Stimulated activated CD8-positive, alpha-beta memory T cell treated with anti-CD3 and anti-CD28 coated beads, Interleukin-7, amount 100 ng/mL, for 1 hour (primary cell): Measurements from ENCODE around the gene SMARCB1.

Source experiments
- DNase-seq, 2 donors: peaks; one replicate each; pipeline ENCODE4 v3.0.0-alpha.2; 2020; ENCODE audit warnings: low read depth in 2 of 2

The SMARCB1 gene

DNA sequence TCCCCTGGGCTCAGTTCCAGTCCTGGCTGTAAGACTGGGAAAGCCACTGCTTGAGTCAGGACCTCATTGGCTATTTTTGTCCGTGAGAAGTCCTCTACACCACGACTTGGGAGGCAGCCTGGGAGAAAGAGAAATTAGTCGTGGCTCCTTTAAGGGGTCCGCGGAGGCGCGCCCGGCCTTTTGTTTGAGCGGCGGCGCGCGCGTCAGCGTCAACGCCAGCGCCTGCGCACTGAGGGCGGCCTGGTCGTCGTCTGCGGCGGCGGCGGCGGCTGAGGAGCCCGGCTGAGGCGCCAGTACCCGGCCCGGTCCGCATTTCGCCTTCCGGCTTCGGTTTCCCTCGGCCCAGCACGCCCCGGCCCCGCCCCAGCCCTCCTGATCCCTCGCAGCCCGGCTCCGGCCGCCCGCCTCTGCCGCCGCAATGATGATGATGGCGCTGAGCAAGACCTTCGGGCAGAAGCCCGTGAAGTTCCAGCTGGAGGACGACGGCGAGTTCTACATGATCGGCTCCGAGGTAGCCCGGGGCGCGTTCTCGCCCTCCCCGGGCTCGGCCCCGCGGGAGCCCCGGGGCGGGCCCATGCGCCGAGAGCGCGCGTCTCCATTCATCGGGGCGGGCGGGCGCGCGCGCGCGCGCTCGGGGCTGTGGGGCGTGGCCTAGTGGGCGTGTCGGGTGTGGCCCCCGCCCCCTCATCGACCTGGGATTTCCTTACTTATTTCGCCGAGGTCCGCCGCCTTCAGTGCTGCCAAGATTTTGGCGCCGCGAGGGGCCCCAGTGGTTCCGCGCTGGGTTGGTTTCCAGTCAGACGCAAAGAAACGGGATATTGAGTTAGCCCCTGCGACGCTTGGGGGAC lies at the start of gene SMARCB1:
Gene SMARCB1, plus strand, starts transcription at position 215 of the 848 bp plus-strand sequence. Its CDS starts 204 bp downstream, at position 419.
- peak; percentile 80 to 89 for DNase-seq

DNA sequence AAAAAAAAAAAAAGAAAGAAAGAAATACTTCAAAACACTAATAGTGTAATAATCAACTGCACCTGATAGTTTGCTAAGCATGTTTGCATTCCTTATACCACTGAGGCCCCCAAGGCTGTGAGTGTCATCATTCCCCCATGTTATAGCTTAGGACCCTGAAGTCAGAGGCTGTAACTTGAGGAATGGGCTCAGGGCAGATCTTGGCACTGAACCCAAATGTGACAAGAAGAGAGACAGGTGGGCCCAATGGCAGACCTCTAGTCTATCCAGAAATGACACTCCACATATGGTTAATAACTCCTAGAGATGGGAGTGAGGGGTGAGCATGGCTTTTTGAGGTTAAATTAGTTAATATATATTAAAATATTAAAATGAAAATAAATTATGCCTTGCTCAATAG lies 49.1 kb upstream of the SMARCB1 start:
- DNase-seq = no peak

DNA sequence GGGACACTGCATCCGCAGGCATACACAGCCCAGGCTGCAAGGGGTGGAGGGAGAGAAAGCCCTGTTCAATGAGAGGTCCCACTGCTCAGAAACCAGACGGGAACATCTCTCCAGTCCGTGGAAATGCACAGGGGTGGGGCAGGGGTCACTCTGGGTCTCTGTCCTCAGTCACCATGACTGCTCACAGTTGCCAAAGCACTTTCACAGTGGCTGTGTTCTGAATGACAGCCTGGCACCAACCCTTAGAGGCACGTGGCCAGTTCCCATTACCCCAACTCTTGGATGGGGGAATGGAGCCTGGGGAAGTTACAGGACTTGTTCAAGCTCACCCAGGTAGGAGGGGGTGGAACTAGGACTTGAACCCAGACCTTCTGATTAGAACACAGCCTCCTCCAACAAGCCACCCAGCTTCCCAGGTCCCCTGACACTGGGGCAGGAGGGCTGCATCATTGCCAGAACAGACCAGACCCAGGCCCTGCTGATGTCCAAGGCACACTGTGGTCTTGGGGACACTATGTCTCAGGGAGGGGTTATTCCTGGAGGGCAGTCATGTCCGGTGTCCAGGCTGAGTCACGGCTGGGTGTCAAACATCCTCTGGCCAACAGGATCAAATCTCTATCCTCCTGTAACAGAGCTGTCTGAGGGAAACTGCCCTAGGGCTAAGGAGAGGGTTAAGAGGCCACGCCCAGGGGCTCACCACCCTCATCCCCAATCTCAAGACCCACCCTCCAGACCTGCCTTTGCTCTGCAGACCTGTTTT lies 44.1 kb upstream of the SMARCB1 start:
- no peak for DNase-seq

DNA sequence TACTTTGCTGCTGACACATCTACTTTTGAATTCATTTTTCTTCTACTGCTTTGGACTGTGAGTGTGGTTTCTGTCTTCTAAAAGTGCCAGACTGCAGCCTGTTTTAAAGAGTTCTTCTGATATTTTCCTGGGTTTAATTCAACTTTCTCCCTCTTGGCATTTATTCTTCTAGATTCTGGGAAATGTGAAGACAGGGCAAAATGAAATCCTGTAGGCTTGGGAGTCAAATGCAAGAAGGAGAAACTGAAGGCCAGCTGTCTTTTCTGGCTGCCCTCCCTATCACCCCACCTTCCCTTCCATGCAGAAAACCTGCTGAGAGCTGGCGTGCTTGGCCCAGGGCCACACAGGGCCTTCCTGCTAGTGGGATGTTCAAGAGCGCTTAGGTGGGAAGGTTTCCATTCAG lies 43.5 kb upstream of the SMARCB1 start:
- no peak for DNase-seq

DNA sequence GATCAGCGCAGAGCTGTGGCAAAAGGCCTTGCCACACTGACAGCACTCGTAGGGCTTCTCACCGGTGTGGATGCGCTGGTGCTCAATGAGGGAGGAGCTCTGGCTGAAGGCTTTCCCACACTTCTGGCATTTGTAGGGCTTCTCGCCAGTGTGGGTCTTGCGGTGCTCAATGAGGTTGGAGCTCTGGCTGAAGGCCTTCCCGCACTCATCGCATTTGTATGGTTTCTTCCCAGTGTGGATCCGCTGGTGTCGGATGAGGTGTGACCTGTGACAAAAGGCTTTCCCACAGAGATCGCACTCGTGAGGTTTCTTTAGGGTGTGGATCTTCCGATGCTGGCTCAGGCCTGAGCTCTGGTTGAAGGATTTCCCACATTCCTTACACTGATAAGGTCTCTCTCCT lies 42.8 kb upstream of the SMARCB1 start:
- DNase-seq = no peak

DNA sequence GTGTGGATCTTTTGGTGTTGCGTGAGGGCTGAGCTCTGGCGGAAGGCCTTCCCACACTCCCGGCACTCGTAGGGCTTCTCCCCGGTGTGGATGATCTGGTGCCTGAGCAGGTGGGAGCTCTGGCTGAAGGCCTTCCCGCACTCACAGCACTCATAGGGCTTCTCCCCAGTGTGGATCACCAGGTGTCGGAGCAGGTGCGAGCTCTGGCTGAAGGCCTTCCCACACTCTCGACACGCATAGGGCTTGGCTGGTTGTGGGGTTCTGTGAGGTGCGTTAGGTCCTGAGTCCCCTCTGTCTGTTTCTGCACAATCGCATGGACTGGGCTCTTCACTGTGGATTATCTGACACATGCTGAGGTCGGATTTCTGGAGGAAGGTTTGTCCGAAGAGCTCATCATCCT lies 42.3 kb upstream of the SMARCB1 start:
- no peak for DNase-seq

DNA sequence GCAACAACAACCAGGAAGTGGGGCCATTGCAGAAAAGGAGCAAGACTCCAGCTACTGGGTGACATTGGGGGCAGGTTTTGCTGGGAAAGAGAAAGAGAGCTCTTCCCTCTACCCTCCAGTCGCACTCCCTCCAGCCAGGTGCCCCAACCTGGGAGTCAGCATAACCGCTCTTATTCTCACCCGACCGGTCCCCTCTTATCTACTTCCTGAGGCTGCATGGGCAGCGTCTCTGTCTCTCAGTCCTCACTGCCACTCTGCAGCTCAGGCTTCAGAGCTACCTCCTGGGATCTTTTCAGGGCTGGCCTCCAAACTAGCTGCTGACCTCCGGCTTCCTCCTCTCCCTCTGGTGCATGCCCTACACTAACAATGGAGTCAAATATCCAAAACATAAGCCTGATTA lies 41.0 kb upstream of the SMARCB1 start:
- DNase-seq = no peak

DNA sequence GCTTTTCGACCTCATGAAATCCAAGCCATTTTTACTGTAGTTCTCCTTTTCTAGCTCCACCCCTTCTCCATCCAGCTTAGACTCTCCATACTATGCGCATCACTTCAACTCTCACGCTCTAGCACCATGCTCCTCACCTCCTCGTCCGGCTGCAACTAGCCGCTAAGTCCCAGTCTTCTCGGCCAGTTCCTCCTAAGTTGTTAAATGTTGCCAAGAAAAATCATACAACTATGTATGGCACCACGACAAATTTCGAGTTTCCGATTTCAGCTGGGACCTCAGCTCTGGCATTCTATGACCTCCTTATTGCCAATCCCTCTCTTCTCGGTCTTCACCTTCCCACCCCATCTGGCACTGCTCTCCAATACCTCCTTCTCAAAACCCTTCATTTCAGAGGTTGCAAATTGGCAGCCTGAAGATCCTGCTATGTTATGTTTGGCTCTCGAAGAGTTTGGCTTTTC lies 36.9 kb upstream of the SMARCB1 start:
- no peak for DNase-seq

DNA sequence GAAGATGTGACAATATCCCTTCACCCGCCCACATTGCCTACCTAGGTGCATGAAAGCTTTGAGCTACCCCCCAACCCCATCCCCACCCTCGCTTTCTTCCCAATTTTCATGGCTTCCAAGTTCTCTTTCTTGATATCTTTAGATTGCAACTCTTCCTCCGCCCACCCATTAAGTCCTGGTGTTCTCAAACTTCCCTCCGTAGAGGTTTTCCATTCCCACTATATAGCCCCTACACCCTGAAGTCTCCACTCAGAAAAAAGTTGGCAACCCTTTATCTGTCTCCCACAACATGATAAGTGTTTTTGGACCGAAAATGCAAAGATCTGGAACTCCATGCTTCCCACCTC lies 36.4 kb upstream of the SMARCB1 start:
- DNase-seq = no peak

DNA sequence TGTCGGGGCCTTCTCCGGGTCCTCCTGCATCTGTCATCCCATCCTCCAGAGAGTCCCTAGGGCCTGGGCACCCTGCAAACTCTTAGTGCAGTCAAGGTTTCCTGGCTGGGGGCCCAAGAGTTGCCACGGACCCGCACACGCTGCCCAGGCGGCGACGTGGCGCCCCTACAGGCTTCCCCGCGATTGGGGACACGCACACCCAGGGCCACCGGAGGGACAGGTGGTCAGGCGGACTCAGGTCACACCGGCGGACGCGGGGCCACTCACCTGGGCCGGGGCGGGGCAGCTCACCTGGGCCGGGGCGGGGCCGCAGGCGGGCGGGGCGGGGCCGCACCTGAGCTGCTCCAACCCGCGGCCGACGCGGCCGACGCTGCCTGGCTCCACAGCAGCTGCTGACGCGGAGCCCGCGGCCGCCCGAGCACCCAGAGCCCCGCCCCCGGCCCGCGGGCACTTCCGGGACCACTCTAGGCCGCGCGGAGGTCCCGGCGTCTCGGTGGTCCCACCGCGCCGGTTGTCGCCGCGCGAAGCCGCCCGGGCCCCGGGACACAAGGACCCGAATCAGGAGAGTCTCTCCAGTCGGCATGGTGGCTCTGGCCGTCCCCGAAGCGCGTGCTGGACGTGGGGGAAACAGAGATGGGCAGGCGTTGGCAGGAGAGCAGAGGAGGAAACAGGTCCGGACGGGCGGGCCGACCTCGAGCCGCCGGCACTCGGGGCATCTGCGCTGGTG lies 35.9 kb upstream of the SMARCB1 start, which contains the start of gene ZNF70:
Gene ZNF70, minus strand, starts transcription at position 399 of the 727 bp plus-strand sequence. CDS start 5,972 bp downstream, outside the sequence.
- peak; percentile 65 to 68 for DNase-seq

DNA sequence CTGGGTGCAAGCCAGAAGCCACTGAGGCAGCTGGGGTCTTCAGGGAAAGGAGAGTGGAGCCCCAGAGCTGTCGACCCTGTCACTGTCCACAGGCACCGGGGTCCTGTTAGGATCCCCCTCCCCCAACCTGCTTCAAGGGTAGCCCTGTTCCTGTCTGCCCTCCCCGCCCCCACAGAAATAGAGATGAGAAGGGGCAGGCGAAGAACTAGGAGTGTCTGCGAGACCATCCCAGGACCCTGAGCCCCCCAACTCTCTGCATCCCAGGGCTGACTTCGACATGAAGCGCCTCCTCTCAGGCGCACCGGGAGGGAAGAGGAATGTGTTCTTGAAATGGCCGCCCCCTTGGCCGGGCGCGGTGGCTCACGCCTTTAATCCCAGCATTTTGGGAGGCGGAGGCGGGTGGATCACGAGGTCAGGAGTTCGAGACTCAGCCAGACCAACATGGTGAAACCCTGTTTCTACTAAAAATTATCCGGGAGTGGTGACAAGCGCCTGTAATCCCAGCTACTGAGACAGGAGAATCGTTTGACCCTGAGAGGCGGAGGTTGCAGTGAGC lies 35.2 kb upstream of the SMARCB1 start:
- no peak for DNase-seq

GRCh38 chr22:23752090-23752691 lies 34.6 kb upstream of the SMARCB1 start:
- no peak for DNase-seq

GRCh38 chr22:23752750-23753149 lies 34.0 kb upstream of the SMARCB1 start:
- no peak for DNase-seq

DNA sequence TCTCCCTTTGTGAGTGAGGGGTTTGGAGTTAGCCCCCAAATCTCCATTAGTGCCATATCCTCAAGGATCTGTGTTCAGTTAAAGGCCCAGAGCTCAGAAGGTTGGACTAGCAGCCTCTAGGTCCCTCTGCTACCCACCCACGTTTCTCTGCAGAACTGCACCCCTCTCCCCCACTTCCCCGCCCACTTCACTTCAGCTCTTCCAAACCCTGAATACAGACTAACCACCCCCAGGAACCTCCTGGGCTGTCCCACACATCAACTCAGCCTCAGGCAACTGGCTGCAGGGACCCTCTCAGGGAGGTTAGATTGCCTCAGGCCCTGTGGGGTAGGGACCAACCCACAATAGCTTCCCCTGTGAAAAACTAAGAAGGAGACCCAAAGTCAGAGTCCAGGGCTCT lies 33.4 kb upstream of the SMARCB1 start:
- no peak for DNase-seq

- DNase-seq = no peak
Measured at GRCh38 chr22:23754220-23754919, 32.4 kb upstream of the SMARCB1 start, which contains the start of gene VPREB3. Gene VPREB3, minus strand, starts transcription at chr22:23754425. Its CDS starts 62 bp downstream, at chr22:23754363.

GRCh38 chr22:23754980-23755636 lies 31.7 kb upstream of the SMARCB1 start:
- no peak for DNase-seq

- no peak for DNase-seq
Measured at GRCh38 chr22:23755711-23756110, 31.1 kb upstream of the SMARCB1 start.

DNA sequence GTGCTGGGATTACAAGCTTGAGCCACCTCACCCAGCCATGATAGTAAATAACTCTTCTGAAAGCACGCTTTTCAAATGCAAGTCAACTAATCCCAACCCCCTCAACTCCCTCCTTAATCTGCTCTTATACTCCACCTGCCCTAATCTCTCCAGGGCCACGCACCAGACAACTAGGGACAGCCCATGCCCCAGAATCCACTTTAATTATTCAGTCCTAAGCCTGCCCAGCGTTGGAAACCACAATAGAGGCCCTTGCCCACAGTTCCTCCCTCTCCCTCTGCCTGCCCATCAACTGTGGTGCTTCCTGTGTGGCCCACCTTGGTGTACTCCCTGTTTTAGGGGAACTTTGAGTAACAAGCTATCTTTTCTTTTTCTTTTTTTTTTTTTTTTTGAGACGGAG lies 29.9 kb upstream of the SMARCB1 start:
- no peak for DNase-seq

- no peak for DNase-seq
Measured at GRCh38 chr22:23759566-23759965, 27.2 kb upstream of the SMARCB1 start.

DNA sequence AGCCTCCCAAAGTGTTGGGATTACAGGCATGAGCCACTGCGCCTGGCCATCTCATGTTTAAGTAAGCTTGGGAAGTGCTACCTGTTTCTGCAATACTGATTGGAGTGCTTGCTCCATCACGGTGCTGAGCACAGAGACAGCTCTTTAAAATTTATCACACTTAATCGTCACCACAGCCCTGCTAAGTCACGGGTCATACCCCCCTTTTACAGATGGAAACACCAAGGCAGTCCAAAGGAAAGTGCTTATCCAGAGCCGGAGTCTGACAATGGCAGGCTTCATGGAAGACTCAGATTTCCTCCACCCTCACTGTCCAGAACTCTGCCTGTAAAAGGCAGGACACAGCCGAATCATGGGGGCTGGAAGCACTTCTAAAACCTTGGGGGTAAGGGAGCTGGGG lies 26.7 kb upstream of the SMARCB1 start:
- no peak for DNase-seq
